ENCODE measurements around the gene RBM23.

DNA sequence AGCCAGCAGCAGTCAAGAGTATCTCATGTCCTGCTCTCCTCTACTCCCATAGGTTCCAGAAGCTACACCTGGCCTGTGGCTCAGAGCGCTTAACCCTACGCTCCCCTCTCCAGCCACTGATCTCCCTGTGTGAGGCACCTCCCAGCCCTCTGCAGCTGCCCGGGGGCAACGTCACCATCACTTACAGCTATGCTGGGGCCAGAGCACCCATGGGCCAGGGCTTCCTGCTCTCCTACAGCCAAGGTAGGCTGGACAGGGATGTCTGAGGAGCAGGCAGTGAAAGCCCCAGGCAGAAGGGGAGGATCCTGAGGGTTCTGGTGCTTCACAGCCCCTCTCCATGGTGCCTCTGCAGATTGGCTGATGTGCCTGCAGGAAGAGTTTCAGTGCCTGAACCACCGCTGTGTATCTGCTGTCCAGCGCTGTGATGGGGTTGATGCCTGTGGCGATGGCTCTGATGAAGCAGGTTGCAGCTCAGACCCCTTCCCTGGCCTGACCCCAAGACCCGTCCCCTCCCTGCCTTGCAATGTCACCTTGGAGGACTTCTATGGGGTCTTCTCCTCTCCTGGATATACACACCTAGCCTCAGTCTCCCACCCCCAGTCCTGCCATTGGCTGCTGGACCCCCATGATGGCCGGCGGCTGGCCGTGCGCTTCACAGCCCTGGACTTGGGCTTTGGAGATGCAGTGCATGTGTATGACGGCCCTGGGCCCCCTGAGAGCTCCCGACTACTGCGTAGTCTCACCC, 43.8 kb downstream of the RBM23 start:
- TF ChIP-seq MYC (IDR thresholded peaks at IDR 0.05; ENCODE audit: low read depth, low read length) (no peak), CTCF (IDR thresholded peaks at IDR 0.05; ENCODE audit: low read depth, low read length) (no peak)
